Smooth muscle cell of the coronary artery (primary cell): Measurements from ENCODE around the gene CLCN6. TPM values are rescaled to one million over a fixed set of nuclear protein-coding genes. Genes with fewer than 3 reads are reported as not detected.

Experiments
- total RNA-seq: library from RNA; depleted of rRNA; stranded (reverse); fragments of >200 nt; gene quantifications from 2 replicates; pipeline ENCODE4 v1.2.3, GENCODE V29; 2014; ENCODE audit warnings: low replicate concordance

The CLCN6 gene, protein sequence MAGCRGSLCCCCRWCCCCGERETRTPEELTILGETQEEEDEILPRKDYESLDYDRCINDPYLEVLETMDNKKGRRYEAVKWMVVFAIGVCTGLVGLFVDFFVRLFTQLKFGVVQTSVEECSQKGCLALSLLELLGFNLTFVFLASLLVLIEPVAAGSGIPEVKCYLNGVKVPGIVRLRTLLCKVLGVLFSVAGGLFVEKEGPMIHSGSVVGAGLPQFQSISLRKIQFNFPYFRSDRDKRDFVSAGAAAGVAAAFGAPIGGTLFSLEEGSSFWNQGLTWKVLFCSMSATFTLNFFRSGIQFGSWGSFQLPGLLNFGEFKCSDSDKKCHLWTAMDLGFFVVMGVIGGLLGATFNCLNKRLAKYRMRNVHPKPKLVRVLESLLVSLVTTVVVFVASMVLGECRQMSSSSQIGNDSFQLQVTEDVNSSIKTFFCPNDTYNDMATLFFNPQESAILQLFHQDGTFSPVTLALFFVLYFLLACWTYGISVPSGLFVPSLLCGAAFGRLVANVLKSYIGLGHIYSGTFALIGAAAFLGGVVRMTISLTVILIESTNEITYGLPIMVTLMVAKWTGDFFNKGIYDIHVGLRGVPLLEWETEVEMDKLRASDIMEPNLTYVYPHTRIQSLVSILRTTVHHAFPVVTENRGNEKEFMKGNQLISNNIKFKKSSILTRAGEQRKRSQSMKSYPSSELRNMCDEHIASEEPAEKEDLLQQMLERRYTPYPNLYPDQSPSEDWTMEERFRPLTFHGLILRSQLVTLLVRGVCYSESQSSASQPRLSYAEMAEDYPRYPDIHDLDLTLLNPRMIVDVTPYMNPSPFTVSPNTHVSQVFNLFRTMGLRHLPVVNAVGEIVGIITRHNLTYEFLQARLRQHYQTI
- 8.1 and 9.7 TPM in 2 replicates for total RNA-seq

DNA sequence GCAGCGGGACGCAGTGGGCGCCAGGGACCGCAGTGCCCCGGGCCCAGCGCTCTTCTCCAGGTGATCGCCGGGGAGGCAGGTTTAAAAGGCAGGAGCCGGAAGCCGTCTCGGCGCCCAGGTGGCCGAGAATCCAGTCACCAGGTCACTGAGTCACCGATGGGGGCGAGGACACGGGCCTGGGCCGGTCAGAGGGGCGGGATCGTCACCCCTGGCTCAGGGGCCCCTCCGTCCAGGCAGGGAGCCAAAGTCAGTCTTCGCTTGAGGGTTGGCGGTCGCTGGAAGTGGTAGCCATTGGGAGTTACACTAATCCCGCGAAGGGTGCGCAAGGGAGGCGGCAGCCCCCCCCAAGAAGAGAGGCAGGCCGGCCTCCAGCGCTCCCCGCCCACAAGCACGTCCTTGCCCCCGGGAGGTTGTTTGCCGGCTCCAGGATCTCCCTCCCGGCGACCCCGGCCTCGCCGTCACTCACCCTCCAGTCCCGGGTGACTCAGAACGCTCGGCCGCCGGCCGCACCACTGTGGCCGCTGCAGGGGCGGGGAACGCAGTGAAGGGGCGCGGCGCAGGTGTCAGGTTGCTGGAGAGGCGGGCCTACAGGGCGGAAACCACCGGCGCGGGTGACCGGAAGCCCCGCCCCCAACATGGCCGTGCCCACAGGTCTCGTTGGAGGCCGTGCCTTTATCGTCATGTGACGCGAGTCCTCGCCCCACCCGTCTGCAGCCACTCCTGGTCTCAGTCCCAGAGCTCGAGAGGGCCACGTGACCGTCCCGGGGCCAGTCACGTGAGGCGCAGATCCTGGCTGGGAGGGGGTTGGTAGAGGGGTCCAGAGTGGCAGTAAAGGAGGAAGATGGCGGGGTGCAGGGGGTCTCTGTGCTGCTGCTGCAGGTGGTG, at the start of gene CLCN6, which contains the start of gene MTHFR:
TSS of gene CLCN6 (plus strand) at position 770 of the 885 bp plus-strand sequence. CDS start at position 842, 72 bp downstream.
TSS of gene MTHFR (minus strand) at position 543 of the 885 bp plus-strand sequence. CDS start 2,848 bp downstream, outside the sequence.

DNA sequence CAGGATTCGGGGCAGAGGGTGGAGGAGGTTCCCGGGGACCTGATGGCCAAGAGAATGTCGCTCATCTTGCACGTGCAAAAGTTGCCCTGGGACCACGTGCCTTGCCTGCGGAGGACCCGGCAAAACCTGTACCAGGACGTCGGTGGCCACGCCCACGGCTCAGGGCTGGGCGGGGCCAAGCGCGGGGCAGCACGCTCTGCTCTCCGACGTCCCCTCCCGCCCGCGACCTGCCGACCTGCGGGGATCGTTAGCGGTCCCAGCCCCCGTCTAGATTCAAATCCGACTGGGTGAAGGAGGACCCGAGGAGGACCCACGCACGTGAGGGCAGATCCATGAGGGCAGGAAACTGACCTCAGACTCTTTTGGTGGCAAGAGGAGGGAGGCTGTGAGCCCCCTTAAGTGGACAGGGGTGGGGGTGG, 44.0 kb upstream of the CLCN6 start, which contains the start of gene C1orf167:
TSS of gene C1orf167 (plus strand) at position 206 of the 419 bp plus-strand sequence. CDS start 2,208 bp downstream, outside the sequence.

DNA sequence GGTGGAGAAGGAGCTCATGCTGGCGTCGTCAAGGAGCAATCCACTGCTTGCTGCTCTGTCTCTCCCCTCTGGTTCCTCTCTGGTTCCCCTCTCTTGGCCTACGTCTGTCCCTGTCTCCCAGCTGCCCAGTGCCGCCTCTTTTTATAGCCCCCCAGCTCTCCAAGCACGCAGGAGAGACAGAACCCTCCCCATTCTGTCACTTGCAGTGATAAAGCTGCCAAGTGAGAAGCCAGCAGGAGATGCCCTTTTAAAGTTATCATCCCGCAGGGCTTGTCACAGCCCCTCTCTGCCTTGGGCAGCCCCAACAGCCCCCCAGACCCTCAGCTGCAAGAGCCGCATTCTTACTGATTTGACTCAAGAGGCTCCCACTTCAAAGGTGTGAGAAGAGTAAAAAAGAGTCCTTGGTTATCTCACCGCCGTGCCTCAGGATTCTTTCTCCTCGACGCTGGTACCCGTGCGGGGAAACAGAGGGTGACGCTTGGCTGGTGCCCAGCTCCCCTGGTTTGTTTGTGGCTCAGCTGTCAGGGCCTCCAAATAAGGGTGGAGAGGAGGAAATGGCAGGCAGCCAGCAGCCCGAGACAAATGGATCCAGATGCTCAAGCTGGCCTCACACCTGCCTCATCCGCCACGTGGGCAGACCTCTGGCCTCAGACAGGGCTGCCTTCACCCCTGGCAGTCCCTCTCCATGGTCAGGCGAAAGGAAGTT, 41.8 kb downstream of the CLCN6 start, which contains the start of gene NPPA:
TSS of gene NPPA (minus strand) at position 117 of the 706 bp plus-strand sequence. CDS start at position 18, 99 bp downstream.

DNA sequence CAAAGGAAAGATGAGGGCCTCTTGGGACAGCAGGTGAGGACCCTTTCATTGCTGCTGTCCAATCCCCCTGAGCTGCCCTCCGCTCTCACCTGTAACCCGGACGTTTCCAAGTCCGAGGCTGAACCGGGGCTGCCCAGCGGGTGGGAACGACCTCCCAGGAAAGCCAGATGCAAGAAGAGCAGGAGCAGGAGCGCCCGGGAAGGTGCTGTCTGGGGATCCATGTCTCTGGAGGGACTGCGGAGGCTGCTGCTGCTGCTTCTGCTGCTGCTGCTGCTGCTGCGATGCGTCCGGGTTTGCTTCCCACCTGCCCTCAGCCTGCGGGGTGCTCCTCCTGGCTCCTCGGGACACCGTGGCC, 52.6 kb downstream of the CLCN6 start, which contains the start of gene NPPB:
TSS of gene NPPB (minus strand) at position 333 of the 355 bp plus-strand sequence. CDS start at position 221, 112 bp downstream.

Other genes starting within 250 kb of the CLCN6 start
- 0.75 and 8.5 TPM in 2 replicates for gene FBXO2, start 151.8 kb upstream of the CLCN6 start, total RNA-seq
- 7.4 and 15.6 TPM in 2 replicates for gene FBXO44, start 151.3 kb upstream of the CLCN6 start, total RNA-seq
- 2.2 and 4.2 TPM in 2 replicates for gene FBXO6, start 142.0 kb upstream of the CLCN6 start, total RNA-seq
- 19.2 and 38.9 TPM in 2 replicates for gene MAD2L2, start 125.0 kb upstream of the CLCN6 start, total RNA-seq
- gene DRAXIN, start 114.5 kb upstream of the CLCN6 start, total RNA-seq = 2.3 TPM in 1 of 2 replicates, not detected in the other
- 34.3 and 44.9 TPM in 2 replicates for gene AGTRAP, start 70.1 kb upstream of the CLCN6 start, total RNA-seq
- gene C1orf167, start 44.0 kb upstream of the CLCN6 start, total RNA-seq = 1.6 TPM in 1 of 2 replicates, not detected in the other
- gene MTHFR, start 227 bp upstream of the CLCN6 start, total RNA-seq = 17.5 and 61.3 TPM in 2 replicates
- gene NPPA, start 41.6 kb downstream of the CLCN6 start, total RNA-seq = not detected in 2 replicates
- 4.7 TPM in 1 of 2 replicates, not detected in the other for gene NPPB, start 52.8 kb downstream of the CLCN6 start, total RNA-seq
- 46.2 and 56.1 TPM in 2 replicates for gene KIAA2013, start 120.2 kb downstream of the CLCN6 start, total RNA-seq
- 249 and 486 TPM in 2 replicates for gene PLOD1, start 128.5 kb downstream of the CLCN6 start, total RNA-seq
- 46.8 and 49.0 TPM in 2 replicates for gene MFN2, start 174.3 kb downstream of the CLCN6 start, total RNA-seq
- 8.7 and 17.7 TPM in 2 replicates for gene MIIP, start 213.3 kb downstream of the CLCN6 start, total RNA-seq